HFF-Myc (cell line): ENCODE measurements around the gene CDH20.

ENCODE experiments used
- DNase-seq: peaks from one replicate; pipeline ENCODE4 v3.0.0-alpha.2; 2011; ENCODE audit warnings: low read depth; ENCODE audit errors: extremely low read depth
- H3K4me3 ChIP-seq: replicated peaks from 2 replicates; pipeline ENCODE4 v1.5.1; 2011; ENCODE audit warnings: low read depth, mild to moderate bottlenecking, control low read depth, low read length
- CTCF ChIP-seq: IDR thresholded peaks from 2 replicates; pipeline ENCODE4 v1.5.1; 2012; ENCODE audit warnings: mild to moderate bottlenecking, low read depth, low read length, control low read depth; ENCODE audit errors: missing control alignments

Gene CDH20

GRCh38 chr18:61554117-61554776, 221.0 kb downstream of the CDH20 start:
- no peak overlapping the region for H3K4me3 ChIP-seq
- TF ChIP-seq CTCF = no peak
- DNase-seq = no peak

GRCh38 chr18:61554946-61555361, 221.7 kb downstream of the CDH20 start:
- DNase-seq = no peak
- TF ChIP-seq CTCF = no peak
- no peak overlapping the region for H3K4me3 ChIP-seq

- DNase-seq = no peak
- TF ChIP-seq CTCF = no peak
- H3K4me3 ChIP-seq = no peak overlapping the region
Measured at GRCh38 chr18:61556316-61556715, 223.1 kb downstream of the CDH20 start.

- no peak for DNase-seq
- no peak overlapping the region for H3K4me3 ChIP-seq
- TF ChIP-seq CTCF = no peak
Measured at GRCh38 chr18:61556862-61557261, 223.6 kb downstream of the CDH20 start.

GRCh38 chr18:61569176-61569892, 236.1 kb downstream of the CDH20 start:
- TF ChIP-seq CTCF = no peak
- no peak overlapping the region for H3K4me3 ChIP-seq
- no peak for DNase-seq

- TF ChIP-seq CTCF = no peak
- no peak overlapping the region for H3K4me3 ChIP-seq
- DNase-seq = no peak
Measured at GRCh38 chr18:61570070-61570469, 236.8 kb downstream of the CDH20 start.
